H54 (cell line): ENCODE measurements around the gene CROCC2.

Experiments used
- DNase-seq: peaks from one replicate; pipeline ENCODE4 v3.0.0; 2011; ENCODE audit warnings: low spot score, mixed read lengths; ENCODE audit not compliant: insufficient read length
- FAIRE-seq: peaks from 3 replicates; lab custom pipeline; 2011; peaks lifted over from hg19 to GRCh38; lab: Jason Lieb, UNC
- POLR2A ChIP-seq: IDR thresholded peaks from 2 replicates; pipeline ENCODE4 v1.6.1; 2011; ENCODE audit warnings: low read depth, mild to moderate bottlenecking, low read length

CROCC2 gene

GRCh38 chr2:240957656-240958365 lies 51.7 kb downstream of the CROCC2 start:
- DNase-seq (no peak), FAIRE-seq (no peak)
- TF ChIP-seq POLR2A, result no peak

- no peak for TF ChIP-seq POLR2A
- DNase-seq (no peak), FAIRE-seq (no peak)
Observed at GRCh38 chr2:240958366-240959213, 52.5 kb downstream of the CROCC2 start.

GRCh38 chr2:240959214-240959940 lies 53.2 kb downstream of the CROCC2 start:
- FAIRE-seq, result no peak
- no peak for TF ChIP-seq POLR2A
- no peak for DNase-seq

- DNase-seq (no peak), FAIRE-seq (no peak)
- TF ChIP-seq POLR2A, result no peak
Observed at GRCh38 chr2:240959941-240960308, 53.8 kb downstream of the CROCC2 start.

- TF ChIP-seq POLR2A, result no peak
- no peak for FAIRE-seq
- DNase-seq, result no peak
Observed at GRCh38 chr2:240960309-240960970, 54.3 kb downstream of the CROCC2 start.

- no peak for TF ChIP-seq POLR2A
- FAIRE-seq (no peak), DNase-seq (no peak)
Observed at GRCh38 chr2:240960971-240961876, 55.1 kb downstream of the CROCC2 start.

GRCh38 chr2:240961910-240962299 lies 55.8 kb downstream of the CROCC2 start:
- TF ChIP-seq POLR2A, result no peak
- no peak for FAIRE-seq
- no peak for DNase-seq

GRCh38 chr2:240962300-240963064 lies 56.3 kb downstream of the CROCC2 start:
- no peak for TF ChIP-seq POLR2A
- DNase-seq, result no peak
- FAIRE-seq, result no peak

- FAIRE-seq (no peak), DNase-seq (no peak)
- TF ChIP-seq POLR2A, result no peak
Observed at GRCh38 chr2:240963065-240963867, 57.1 kb downstream of the CROCC2 start.

GRCh38 chr2:240963868-240964703 lies 58.0 kb downstream of the CROCC2 start:
- FAIRE-seq, result no peak
- DNase-seq, result no peak
- TF ChIP-seq POLR2A, result no peak
